ENCODE measurements around the gene KCNN1.
"Not testable (repeated sequence)": the region's sequence is repeated elsewhere in the genome, so short reads cannot be mapped to it uniquely, and the experiment has no call there.

The KCNN1 gene

DNA sequence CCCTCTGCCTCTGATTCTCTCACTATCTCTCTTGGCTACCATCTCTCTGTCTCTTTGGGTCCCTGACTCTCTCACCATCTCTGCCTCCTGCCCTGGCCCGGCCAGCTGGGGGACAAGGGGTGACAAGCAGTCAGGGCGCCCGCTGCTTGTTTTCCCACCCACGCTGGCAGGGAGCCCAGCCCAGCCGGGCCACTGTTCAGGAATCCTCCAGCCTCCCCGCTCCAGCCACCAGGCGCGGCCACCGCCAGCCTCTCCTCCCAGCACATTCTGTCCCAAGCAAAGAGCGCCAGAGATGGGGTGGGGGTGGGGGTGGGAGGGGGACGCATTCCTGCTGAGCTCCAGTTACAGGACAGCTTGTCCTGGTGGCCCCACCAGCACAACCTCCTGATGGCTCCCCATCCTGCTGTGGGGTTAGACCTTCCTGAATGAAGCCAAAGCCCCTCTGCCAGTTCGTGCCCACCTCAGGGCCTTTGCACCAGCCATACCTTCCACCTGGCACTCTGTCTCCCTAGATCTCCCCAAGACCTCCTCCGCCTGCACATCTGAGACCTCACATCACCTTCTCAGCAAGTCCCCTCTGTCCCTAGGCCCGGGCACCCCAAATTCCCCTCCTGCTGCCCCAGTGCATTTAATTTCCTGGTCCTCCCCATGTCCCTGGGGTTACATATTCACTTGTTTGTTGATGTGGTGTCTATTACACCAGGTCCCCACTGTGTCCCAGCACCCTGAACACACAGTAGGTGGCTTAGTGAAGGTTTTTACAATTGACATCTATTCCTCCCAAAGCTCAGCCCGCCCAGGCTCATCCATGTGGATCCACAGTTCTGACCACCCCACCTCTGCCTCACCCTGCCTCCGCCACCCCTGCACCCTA, 53.5 kb downstream of the KCNN1 start:
- in situ Hi-C loops (cut with HindIII; ENCODE audit: low sequenced_read_pairs) = no loop called here

DNA sequence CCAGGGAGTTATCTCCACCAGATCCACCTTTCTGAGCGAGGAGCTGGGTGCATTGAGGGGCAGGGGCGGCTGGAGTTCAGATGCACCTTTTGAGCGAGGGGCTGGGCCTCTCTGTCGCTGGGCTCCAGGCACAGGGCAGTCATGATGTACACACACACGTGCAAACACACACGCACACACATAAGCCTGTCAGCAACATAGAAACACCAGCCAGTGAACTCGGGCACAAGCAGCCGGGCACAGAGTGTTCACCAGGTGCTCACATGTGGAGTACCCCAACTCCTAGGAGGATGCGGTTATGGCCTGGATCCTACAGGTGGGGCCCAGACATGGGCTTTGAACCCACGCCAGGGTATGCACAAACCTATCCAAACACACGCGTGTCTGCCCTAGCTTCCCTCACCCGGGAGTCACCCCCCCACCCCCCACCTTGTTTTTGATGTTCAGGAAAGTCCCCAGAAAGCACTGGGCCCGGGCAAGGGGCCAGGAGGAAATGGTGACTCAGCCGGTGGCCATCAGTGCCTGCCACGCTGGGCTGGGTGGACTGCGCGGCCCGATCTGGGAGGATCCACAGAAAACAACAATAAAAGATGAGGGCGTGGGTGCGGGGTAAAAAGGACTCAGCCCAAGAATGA, 54.3 kb downstream of the KCNN1 start:
- in situ Hi-C loops (cut with HindIII; ENCODE audit: low sequenced_read_pairs) = no loop called here

DNA sequence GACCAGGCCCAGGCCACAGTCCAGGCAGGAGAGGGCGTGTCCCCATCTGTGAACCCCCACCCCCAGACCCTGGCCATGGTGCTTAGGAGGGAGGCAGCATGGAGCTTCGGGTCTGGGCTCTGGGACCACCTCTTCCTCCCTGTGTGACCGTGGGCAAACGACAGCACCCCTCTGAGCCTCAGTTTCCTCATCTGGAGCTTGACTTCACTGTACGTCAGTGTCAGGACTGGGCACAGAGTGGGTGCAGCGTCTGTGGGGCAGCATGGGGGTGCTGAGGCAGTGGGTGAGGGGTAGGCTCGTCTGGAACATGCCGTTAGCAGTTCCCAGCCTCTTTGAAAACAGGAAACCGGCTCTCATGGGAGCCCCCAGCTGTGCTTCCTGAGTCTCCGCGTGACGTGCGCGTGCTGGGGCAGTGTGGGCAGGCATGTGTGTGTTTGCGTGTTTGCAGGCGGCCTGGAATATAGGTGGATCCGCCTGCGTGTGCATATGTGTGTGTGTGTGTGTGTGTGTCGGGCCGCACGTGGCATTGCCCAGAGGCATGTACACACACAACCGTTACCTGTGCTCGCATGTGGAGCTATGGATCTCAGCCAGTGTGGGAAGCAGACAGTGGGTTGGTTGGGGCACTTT, 56.8 kb downstream of the KCNN1 start:
- in situ Hi-C loops (cut with HindIII; ENCODE audit: low sequenced_read_pairs) = no loop called here

DNA sequence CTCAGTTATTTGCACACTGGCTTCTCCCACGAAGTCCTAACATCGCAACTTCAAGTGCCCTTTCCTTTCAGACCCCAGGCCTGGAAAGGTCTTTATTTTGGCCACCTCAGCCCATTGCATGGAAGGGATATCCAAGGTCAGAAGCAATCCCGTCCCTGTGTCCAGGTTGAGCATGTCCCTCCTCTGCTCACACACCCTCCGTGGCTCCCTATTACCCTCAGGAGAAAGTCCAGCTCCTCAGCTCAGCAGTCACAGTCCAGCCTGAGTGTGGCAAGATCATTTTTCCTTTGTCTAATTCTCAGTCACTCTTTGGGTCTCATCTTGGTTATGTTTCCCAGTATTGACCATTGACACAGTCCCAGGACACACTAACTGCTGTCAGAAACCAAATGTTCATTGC, 60.2 kb downstream of the KCNN1 start:
- in situ Hi-C loops (cut with HindIII; ENCODE audit: low sequenced_read_pairs) = no loop called here

DNA sequence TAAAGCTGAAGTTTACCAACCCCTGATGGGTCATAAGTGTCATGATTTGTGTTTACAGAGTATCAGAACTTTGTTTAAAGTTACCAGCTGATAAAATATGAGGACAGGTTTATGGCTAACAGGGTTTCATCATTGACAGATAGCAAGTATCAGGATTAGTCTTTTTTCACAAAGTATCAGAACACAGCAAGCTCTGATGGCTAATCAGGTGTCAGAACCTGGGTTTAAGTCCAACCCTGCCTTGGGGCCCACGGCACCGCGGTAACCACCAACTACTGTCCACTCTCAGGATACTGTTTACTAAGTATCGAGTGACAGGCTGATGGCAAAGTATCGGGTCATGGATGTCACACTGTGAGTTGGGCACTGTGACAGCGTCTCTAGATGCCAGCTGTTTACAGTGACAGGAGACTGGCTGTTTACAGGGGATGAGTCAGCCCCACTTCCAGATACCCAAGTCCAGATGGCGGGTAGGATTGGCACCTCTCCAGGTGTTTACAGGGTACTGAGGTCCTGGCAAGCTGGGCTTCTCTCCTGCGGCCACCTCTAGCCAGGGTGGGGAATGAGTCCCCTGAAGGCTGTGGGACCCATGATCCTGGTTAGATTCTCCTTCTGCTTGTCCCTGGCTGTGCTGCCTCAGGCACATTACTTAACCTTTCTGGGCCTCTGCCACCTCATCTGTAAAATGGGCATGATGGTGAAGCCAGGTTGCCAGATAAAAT, 62.9 kb downstream of the KCNN1 start:
- in situ Hi-C loops (cut with HindIII; ENCODE audit: low sequenced_read_pairs) = no loop called here

DNA sequence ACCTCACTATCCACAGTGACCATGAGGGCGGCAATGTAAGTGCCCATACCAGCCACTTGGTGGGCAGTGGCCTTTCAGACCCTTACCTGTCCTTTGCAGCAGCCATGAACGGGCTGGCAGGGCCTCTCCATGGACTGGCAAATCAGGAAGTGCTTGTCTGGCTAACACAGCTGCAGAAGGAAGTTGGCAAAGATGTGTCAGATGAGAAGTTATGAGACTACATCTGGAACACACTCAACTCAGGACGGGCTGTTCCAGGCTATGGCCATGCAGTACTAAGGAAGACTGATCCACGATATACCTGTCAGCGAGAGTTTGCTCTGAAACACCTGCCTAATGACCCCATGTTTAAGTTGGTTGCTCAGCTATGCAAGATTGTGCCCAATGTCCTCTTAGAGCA, 64.5 kb downstream of the KCNN1 start:
- in situ Hi-C loops (cut with HindIII; ENCODE audit: low sequenced_read_pairs) = not testable (repeated sequence)

DNA sequence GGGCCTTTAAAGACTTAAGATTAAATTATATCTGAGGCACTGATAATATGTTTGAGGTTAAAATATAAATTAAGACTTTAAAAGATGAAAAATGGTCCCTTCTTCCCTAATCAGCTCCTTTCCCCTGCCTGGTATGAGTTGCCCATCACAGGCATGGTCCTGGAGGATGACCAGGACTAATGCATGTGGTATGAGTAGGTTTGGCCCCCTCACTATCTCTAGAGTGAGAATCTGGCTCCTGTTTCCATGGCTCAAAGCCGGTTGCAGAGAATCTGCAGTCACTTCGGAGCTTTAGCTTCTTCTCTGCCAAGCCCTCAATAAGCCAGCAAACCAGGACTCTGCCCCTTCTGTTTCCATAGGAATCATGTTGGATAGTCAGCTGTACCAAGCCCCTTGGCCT, 65.2 kb downstream of the KCNN1 start:
- in situ Hi-C loops (cut with HindIII; ENCODE audit: low sequenced_read_pairs) = not testable (repeated sequence)

DNA sequence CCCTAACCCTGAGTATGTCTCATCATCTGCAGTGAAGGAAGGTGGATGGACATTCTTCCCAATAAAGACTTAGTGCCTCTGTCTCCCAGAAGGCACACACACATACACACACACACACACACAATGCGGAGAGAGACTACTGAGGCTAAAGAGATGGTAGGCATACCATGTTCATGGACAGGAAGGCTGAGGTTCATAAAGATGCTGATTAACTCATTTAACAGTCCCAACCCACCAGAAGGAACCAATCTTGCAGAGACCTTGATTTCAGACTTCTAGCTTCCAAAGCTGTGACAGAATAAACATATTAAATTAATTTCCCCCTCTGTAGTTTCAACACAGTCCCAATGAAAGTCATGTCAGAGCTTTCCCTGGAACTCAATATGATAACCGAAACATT, 74.1 kb downstream of the KCNN1 start:
- in situ Hi-C loops (cut with HindIII; ENCODE audit: low sequenced_read_pairs) = no loop called here

DNA sequence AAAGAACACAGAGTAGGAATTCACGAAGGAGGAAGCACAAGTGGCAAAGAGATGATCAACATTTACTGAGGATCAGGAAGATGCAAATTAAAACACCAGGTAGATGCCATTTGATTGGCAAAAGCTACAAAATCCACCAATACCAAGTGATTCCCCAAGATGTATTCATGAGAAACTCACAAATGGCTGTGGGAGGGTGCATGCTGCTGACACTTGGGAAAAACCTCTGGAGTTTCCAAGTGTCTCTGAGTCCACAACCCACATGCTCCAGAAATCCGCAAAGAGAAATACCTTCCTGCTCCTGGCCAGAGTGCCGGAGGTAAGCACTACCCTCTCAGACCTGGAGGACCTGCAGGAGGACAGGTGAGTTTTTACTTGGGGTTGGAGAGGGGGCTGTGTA, 76.8 kb downstream of the KCNN1 start:
- in situ Hi-C loops (cut with HindIII; ENCODE audit: low sequenced_read_pairs) = no loop called here

DNA sequence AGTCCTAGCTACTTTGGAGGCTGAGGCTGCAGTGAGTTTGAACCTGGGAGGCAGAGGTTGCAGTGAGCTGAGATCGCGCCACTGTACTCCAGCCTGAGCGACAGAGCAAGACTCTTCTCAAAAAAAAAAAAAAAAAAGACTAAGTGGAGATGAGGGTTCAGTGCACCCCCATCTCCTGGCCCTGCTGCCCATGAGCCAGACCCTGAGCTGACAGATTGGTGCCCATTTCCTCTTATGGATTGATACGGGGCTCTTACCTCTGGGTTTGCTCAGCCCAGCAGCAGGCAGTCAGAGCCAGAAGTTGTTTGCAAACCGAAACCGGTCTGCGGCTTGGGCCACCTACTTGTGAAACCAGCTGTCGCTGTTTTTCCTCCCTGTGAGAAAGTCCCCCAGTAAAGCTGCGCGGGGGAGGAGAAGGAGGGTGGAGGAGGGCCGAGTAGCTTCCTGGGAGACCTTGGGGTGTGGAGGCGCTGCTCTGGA, 78.0 kb downstream of the KCNN1 start:
- in situ Hi-C loops (cut with HindIII; ENCODE audit: low sequenced_read_pairs) = no loop called here

DNA sequence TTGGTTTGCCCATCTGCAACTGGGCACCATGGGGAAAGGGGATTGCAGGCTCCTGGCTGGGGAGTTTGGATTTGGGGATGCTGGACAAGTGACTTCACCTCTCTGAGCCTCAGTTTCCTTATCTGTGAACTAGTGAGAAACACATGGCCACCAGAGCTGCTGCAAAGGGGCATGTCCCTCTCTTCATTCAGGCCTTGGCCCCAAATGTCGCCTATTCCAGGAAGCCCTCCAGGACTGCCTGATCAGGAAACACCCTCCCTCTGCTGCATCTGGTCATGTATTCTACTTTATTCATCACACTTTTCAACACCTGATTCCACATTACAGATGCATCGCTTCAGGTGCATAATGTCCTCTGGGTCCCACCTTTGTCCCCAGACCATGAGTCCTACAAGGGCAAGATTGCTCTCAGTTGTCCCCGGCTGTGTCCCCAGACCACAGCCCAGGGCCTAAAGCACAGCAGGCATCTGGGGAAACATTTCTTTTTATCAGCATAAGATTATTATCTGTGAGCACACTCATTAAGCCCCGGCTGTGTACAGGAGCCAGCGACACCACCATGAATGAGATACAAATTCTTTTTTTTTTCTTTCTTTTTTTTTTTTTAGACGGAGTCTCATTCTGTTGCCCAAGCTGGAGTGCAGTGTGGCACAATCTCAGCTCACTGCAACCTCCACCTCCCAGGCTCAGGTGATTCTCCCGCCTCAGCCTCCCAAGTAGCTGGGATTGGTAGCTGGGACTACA, 78.6 kb downstream of the KCNN1 start:
- in situ Hi-C loops (cut with HindIII; ENCODE audit: low sequenced_read_pairs) = no loop called here

DNA sequence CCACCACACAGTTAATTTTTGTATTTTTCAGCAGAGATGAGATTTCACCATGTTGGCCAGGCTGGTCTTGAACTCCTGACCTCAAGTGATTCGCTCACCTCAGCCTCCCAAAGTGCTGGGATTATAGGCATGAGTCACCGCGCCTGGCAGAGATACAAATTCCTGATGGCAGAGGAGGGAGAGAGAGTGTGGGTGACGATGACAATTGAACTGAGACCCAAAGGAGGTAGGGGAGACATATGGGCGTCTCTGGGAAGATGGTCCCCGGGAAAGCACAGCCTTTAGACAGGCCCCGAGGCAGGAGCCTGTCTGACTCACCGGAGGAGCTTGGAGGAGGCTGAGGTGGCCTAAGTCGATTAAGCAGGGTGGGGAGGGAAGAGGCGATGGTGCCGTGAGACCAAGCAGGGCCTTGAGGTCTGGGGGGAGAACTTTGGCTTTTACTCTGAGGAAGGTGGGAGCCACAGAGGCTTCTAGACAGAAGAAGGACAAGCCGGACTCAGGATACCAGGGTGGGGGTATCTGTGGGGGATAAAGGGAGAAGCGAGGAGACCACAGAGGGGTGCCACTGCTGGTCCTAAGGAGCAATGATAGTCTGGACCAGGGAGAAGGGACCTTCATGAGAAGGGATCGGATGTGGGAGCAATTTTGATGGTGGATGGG, 79.3 kb downstream of the KCNN1 start:
- in situ Hi-C loops (cut with HindIII; ENCODE audit: low sequenced_read_pairs) = no loop called here

DNA sequence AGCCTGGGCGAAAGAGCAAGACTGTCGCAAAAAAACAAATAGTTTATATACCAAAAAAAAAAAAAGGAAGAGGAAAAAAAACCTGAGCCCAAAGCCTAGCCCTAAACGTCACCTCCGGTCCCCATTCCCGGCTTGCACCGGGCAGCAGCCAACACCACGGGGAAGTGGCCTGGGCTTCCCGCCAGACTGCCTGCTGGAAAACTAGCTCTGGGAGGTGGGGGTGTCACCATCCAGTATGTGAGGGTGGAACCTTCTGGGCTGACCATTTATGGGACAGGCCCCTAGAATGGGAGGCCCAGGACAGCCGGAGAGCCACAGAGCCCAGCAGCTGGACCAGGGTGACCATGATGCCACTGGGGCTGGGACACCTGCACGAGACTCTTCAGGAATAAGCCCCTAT, 82.5 kb downstream of the KCNN1 start:
- in situ Hi-C loops (cut with HindIII; ENCODE audit: low sequenced_read_pairs) = no loop called here

All from endothelial cell of hepatic sinusoid (primary cell).